ENCODE measurements around the gene PSMB1. TPM values are rescaled to one million over a fixed set of nuclear protein-coding genes. Genes with fewer than 3 reads are reported as not detected.

PSMB1 gene
- total RNA-seq, 1 experiment from 2014 or later = 215 TPM

DNA sequence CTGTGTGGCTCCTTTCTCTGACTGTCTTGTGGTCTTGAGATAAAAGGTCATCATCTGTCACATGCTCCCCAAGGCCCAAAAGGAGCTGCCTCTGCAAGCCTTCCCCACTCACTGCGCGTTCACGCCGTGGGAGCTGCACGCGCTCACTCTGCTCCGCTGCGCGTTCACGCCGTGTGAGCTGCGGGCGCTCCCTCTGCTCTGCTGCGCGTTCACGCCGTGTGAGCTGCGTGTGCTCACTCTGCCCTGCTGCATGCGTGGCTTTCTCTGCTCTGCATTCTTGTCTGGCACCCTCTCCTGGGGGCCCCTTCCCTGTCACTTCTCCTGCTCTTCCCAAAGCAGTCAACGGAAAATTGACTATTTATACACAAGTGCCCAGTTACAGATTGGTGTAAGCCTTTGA is 42.5 kb downstream of the PSMB1 start (continued):
- TF ChIP-seq ATF1 (CRISPR knock-in tag; IDR thresholded peaks at IDR 0.05) (no peak), NFATC4 (CRISPR knock-in tag; IDR thresholded peaks at IDR 0.05) (no peak), ZSCAN18 (CRISPR knock-in tag; IDR thresholded peaks at IDR 0.05) (no peak), ZNF263 (CRISPR knock-in tag; IDR thresholded peaks at IDR 0.05; ENCODE audit: low read depth) (no peak), NFYB (CRISPR knock-in tag; conservative IDR thresholded peaks at IDR 0.05; ENCODE audit: low read depth) (no peak), GABPB1 (CRISPR knock-in tag; IDR thresholded peaks at IDR 0.05) (no peak)
- TF ChIP-seq, protein P1, sequence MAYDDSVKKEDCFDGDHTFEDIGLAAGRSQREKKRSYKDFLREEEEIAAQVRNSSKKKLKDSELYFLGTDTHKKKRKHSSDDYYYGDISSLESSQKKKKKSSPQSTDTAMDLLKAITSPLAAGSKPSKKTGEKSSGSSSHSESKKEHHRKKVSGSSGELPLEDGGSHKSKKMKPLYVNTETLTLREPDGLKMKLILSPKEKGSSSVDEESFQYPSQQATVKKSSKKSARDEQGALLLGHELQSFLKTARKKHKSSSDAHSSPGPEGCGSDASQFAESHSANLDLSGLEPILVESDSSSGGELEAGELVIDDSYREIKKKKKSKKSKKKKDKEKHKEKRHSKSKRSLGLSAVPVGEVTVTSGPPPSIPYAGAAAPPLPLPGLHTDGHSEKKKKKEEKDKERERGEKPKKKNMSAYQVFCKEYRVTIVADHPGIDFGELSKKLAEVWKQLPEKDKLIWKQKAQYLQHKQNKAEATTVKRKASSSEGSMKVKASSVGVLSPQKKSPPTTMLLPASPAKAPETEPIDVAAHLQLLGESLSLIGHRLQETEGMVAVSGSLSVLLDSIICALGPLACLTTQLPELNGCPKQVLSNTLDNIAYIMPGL (CRISPR knock-in tag; IDR thresholded peaks at IDR 0.05) = no peak
- TF ChIP-seq, protein P2, sequence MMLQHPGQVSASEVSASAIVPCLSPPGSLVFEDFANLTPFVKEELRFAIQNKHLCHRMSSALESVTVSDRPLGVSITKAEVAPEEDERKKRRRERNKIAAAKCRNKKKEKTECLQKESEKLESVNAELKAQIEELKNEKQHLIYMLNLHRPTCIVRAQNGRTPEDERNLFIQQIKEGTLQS (CRISPR knock-in tag; conservative IDR thresholded peaks at IDR 0.05) = no peak
- TF ChIP-seq, protein P3, sequence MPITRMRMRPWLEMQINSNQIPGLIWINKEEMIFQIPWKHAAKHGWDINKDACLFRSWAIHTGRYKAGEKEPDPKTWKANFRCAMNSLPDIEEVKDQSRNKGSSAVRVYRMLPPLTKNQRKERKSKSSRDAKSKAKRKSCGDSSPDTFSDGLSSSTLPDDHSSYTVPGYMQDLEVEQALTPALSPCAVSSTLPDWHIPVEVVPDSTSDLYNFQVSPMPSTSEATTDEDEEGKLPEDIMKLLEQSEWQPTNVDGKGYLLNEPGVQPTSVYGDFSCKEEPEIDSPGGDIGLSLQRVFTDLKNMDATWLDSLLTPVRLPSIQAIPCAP (CRISPR knock-in tag; IDR thresholded peaks at IDR 0.05) = no peak

DNA sequence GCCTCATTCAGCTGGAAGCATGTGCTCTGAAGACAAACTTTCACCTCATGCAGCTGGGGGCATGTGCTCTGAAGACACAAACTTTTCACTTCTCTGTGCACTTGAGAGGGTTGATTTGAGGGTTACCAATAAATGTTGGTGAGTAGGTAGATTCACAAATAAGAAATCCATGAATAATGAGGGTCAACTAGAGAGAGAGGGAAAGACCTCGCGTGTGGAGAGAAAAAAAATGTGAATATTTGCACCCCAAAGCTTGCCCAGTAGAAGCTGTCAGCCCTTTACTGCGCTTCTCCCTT is 43.4 kb downstream of the PSMB1 start:
- Mint-ChIP-seq H3K4me1 (no peaks in the 10 kb centered on the region), H3K4me3 (no peak overlapping the region), H3K27ac (no peak overlapping the region), H3K9me3 (no peaks in the 10 kb centered on the region), H3K36me3 (no peaks in the 10 kb centered on the region), H3K27me3 (ENCODE audit: low read depth) (peaks cover 19% of the 10 kb centered on the region)
- ChIA-PET POLR2A (no interaction called here), CTCF (no interaction called here)
- DNase-seq (ENCODE audit: low spot score) (no peak), ATAC-seq (no peak)
- TF ChIP-seq RORB (CRISPR knock-in tag; IDR thresholded peaks at IDR 0.05) (no peak), CTCF (IDR thresholded peaks at IDR 0.05) (no peak), ESRRA (CRISPR knock-in tag; IDR thresholded peaks at IDR 0.05; ENCODE audit: borderline replicate concordance) (no peak), IRF2 (CRISPR knock-in tag; IDR thresholded peaks at IDR 0.05; ENCODE audit: borderline replicate concordance, low read depth) (no peak), NFE2L1 (CRISPR knock-in tag; IDR thresholded peaks at IDR 0.05) (no peak), ETV6 (CRISPR knock-in tag; IDR thresholded peaks at IDR 0.05) (no peak), ZNF423 (CRISPR knock-in tag; IDR thresholded peaks at IDR 0.05) (no peak), ZSCAN18 (CRISPR knock-in tag; IDR thresholded peaks at IDR 0.05) (no peak), SMAD3 (CRISPR knock-in tag; IDR thresholded peaks at IDR 0.05; ENCODE audit: borderline replicate concordance) (no peak), NR1H2 (CRISPR knock-in tag; IDR thresholded peaks at IDR 0.05) (no peak), ZNF317 (CRISPR knock-in tag; IDR thresholded peaks at IDR 0.05; ENCODE audit: borderline replicate concordance, low read depth) (no peak)
- TF ChIP-seq, protein P4, sequence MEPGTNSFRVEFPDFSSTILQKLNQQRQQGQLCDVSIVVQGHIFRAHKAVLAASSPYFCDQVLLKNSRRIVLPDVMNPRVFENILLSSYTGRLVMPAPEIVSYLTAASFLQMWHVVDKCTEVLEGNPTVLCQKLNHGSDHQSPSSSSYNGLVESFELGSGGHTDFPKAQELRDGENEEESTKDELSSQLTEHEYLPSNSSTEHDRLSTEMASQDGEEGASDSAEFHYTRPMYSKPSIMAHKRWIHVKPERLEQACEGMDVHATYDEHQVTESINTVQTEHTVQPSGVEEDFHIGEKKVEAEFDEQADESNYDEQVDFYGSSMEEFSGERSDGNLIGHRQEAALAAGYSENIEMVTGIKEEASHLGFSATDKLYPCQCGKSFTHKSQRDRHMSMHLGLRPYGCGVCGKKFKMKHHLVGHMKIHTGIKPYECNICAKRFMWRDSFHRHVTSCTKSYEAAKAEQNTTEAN (CRISPR knock-in tag; IDR thresholded peaks at IDR 0.05) = no peak
- TF ChIP-seq, protein P5, sequence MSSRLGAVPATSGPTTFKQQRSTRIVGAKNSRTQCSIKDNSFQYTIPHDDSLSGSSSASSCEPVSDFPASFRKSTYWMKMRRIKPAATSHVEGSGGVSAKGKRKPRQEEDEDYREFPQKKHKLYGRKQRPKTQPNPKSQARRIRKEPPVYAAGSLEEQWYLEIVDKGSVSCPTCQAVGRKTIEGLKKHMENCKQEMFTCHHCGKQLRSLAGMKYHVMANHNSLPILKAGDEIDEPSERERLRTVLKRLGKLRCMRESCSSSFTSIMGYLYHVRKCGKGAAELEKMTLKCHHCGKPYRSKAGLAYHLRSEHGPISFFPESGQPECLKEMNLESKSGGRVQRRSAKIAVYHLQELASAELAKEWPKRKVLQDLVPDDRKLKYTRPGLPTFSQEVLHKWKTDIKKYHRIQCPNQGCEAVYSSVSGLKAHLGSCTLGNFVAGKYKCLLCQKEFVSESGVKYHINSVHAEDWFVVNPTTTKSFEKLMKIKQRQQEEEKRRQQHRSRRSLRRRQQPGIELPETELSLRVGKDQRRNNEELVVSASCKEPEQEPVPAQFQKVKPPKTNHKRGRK (CRISPR knock-in tag; IDR thresholded peaks at IDR 0.05; ENCODE audit: borderline replicate concordance) = no peak
- TF ChIP-seq, protein P6, sequence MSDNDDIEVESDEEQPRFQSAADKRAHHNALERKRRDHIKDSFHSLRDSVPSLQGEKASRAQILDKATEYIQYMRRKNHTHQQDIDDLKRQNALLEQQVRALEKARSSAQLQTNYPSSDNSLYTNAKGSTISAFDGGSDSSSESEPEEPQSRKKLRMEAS (CRISPR knock-in tag; IDR thresholded peaks at IDR 0.05) = no peak
- TF ChIP-seq, protein P7, sequence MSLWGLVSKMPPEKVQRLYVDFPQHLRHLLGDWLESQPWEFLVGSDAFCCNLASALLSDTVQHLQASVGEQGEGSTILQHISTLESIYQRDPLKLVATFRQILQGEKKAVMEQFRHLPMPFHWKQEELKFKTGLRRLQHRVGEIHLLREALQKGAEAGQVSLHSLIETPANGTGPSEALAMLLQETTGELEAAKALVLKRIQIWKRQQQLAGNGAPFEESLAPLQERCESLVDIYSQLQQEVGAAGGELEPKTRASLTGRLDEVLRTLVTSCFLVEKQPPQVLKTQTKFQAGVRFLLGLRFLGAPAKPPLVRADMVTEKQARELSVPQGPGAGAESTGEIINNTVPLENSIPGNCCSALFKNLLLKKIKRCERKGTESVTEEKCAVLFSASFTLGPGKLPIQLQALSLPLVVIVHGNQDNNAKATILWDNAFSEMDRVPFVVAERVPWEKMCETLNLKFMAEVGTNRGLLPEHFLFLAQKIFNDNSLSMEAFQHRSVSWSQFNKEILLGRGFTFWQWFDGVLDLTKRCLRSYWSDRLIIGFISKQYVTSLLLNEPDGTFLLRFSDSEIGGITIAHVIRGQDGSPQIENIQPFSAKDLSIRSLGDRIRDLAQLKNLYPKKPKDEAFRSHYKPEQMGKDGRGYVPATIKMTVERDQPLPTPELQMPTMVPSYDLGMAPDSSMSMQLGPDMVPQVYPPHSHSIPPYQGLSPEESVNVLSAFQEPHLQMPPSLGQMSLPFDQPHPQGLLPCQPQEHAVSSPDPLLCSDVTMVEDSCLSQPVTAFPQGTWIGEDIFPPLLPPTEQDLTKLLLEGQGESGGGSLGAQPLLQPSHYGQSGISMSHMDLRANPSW (CRISPR knock-in tag; conservative IDR thresholded peaks at IDR 0.05; ENCODE audit: low read depth) = no peak
